GM12891 (cell line): ENCODE results near the gene INTS4.

Source experiments
- PAX5 ChIP-seq: IDR thresholded peaks from 2 replicates; pipeline ENCODE4 v1.6.1; 2011; ENCODE audit warnings: low read length, moderate library complexity, mild to moderate bottlenecking; ENCODE audit not compliant: insufficient read depth, severe bottlenecking
- POLR2A ChIP-seq: IDR thresholded peaks from 2 replicates; pipeline ENCODE4 v1.6.1; 2011; ENCODE audit warnings: low read depth, low read length, control low read depth
- POLR2AphosphoS5 ChIP-seq: IDR thresholded peaks from 2 replicates; pipeline ENCODE4 v1.6.1; 2011; ENCODE audit warnings: low read depth, low read length, control low read depth
- POU2F2 ChIP-seq: IDR thresholded peaks from 2 replicates; pipeline ENCODE4 v1.6.1; 2011; ENCODE audit warnings: low read depth, mild to moderate bottlenecking, control low read depth, low read length, moderate library complexity
- SPI1 ChIP-seq: IDR thresholded peaks from 2 replicates; pipeline ENCODE4 v1.6.1; 2011; ENCODE audit warnings: low read depth, low read length, control low read depth
- TAF1 ChIP-seq: IDR thresholded peaks from 2 replicates; pipeline ENCODE4 v1.6.1; 2011; ENCODE audit warnings: low read depth, low read length, control low read depth

- TF ChIP-seq POLR2AphosphoS5 (no peak), POLR2A (no peak), SPI1 (peak; percentile 19; the same call in 1 of the 2 replicates), TAF1 (no peak), PAX5 (no peak), POU2F2 (no peak)
Observed at GRCh38 chr11:77909277-77909676, 85.2 kb downstream of the INTS4 start.
